Natural killer cell (primary cell): Measurements from ENCODE around the gene RBM47. TPM values are rescaled to one million over a fixed set of nuclear protein-coding genes. Genes with fewer than 3 reads are reported as not detected.
"Not testable (repeated sequence)": the region's sequence is repeated elsewhere in the genome, so short reads cannot be mapped to it uniquely, and the experiment has no call there.

Experiments used
- ATAC-seq, 3 donors: fragments of 150-1000 bp in 2 of 3; fragments of 200-7000 bp in 1 of 3; cut with Tn5 transposase; 1 replicate in 1 of 3; 2 replicates in 2 of 3; pipeline ENCODE4 v1.10.0; 2021; ENCODE audit warnings: mild to moderate bottlenecking in 2 of 3, moderate library complexity in 2 of 3
- DNase-seq, 2 donors: peaks; one replicate each; pipeline versions ENCODE4 v3.0.0 to v3.0.0-alpha.2; 2013 to 2021; ENCODE audit warnings: mixed read lengths in 1 of 2
- H3K27ac ChIP-seq: one replicate; pipeline ENCODE4 v1.5.1; 2013; ENCODE audit warnings: mild to moderate bottlenecking, low read length
- H3K27me3 ChIP-seq: one replicate; pipeline ENCODE4 v1.6.1; 2013; ENCODE audit warnings: low read length; ENCODE audit not compliant: control insufficient read depth, insufficient read depth
- H3K36me3 ChIP-seq: one replicate; pipeline ENCODE4 v1.6.1; 2013; ENCODE audit warnings: low read length; ENCODE audit not compliant: control insufficient read depth, insufficient read depth
- H3K4me1 ChIP-seq: one replicate; pipeline ENCODE4 v1.6.1; 2013; ENCODE audit warnings: low read length; ENCODE audit not compliant: control insufficient read depth, insufficient read depth
- H3K4me3 ChIP-seq: one replicate; pipeline ENCODE4 v1.5.1; 2013; ENCODE audit warnings: low read length
- H3K9me3 ChIP-seq: one replicate; pipeline ENCODE4 v1.6.1; 2013; ENCODE audit warnings: low read length; ENCODE audit not compliant: control insufficient read depth, insufficient read depth
- H3K27ac Mint-ChIP-seq, 2 donors: one replicate each; pipeline ENCODE4 v1.8.0; 2022; ENCODE audit warnings: mild to moderate bottlenecking in 2 of 2, mixed read lengths in 2 of 2, moderate library complexity in 1 of 2
- H3K27me3 Mint-ChIP-seq, 2 donors: one replicate each; pipeline ENCODE4 v1.8.0; 2022; ENCODE audit warnings: low read depth in 2 of 2, mixed read lengths in 2 of 2
- H3K36me3 Mint-ChIP-seq: one replicate; pipeline ENCODE4 v1.8.0; 2022; ENCODE audit warnings: mixed read lengths
- H3K4me1 Mint-ChIP-seq, 2 donors: one replicate each; pipeline ENCODE4 v1.8.0; 2022; ENCODE audit warnings: mixed read lengths in 2 of 2
- H3K4me3 Mint-ChIP-seq: one replicate; pipeline ENCODE4 v1.8.0; 2022; ENCODE audit warnings: mild to moderate bottlenecking, moderate library complexity, mixed read lengths
- H3K9me3 Mint-ChIP-seq, 2 donors: one replicate each; pipeline ENCODE4 v1.8.0; 2022; ENCODE audit warnings: mixed read lengths in 2 of 2
- WGBS: methylation state at CpG from one replicate; pipeline ENCODE4 v1.1.7; 2013; ENCODE audit warnings: missing lambda C conversion rate; ENCODE audit not compliant: insufficient coverage; 5-methylcytosine and 5-hydroxymethylcytosine counted together
- intact Hi-C: fragments of 100-400 bp; cut with micrococcal nuclease; formaldehyde crosslinking; loops from one replicate; pipeline ENCODE4 v1.14.2; 2022
- total RNA-seq, 4 donors: library from RNA; stranded (reverse); fragments of 120-200 nt in 1 of 4; gene quantifications; one replicate each; pipeline versions ENCODE4 v1.2.3 to v1.2.4, GENCODE V29; 2013 to 2022
- TF ChIP-seq, protein P1 (sequence below): fragments of 200-600 bp; IDR thresholded peaks from one replicate; pipeline ENCODE4 v1.8.0; 2022; ENCODE audit warnings: antibody characterized with exemption

Gene RBM47
- total RNA-seq, 3 donors from 2014 or later (not counting 1 experiment from before 2014, with no cell fraction given) = 2.0 to 7.7 (median 3.9) TPM

DNA sequence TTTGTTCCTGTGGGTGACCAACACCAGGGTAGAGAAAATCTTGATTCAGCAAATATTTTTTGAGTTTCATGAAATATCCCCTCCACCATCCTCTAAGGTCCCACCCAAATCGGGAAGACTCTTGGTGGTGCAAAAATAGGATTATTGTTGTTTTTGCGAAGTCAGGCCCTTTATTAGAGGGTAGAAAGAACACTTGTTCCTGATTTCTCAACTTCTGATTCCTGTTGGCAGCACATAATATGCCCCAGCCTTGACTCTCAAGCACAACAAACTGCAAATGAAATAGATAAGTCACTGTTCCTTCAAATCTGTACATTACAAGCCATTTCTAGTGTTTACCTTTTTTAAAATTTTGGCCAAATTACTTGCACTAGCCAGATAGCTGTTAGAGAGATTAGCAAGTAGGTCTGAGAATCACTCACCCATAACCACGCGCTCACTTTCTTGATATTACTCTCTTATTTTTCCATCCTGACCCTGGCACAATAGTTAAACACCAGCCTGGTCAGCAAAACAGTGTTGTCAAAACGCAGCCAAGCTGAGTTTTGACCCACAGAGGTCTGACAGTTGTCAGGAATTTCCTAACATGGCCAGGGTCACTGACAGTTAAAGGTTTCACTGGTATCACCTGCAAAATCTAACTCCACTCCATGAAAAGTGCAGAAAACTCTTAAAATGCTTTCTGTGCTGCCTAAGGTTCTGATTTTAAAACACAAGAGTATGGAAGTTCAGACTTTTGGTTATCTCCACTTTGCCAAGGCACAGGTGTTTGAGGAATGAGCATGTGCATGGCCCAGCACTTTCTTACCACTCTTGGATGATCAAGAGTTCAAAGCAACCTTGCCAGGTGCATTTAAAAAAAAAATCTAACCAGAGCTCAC, 69.8 kb downstream of the RBM47 start:
- Histone ChIP-seq H3K36me3 (no peaks in the 10 kb centered on the region), H3K27me3 (no peaks in the 10 kb centered on the region), H3K4me3 (no peak overlapping the region), H3K27ac (no peak overlapping the region), H3K9me3 (no peaks in the 10 kb centered on the region), H3K4me1 (no peaks in the 10 kb centered on the region)
- H3K4me1 Mint-ChIP-seq = peaks cover 0 to 3% of the 10 kb centered on the region in 2 donors
- no peak overlapping the region for H3K4me3 Mint-ChIP-seq
- DNase-seq (no peak), ATAC-seq (no peak)
- H3K9me3 Mint-ChIP-seq = no peaks in the 10 kb centered on the region
- TF ChIP-seq, protein P1, sequence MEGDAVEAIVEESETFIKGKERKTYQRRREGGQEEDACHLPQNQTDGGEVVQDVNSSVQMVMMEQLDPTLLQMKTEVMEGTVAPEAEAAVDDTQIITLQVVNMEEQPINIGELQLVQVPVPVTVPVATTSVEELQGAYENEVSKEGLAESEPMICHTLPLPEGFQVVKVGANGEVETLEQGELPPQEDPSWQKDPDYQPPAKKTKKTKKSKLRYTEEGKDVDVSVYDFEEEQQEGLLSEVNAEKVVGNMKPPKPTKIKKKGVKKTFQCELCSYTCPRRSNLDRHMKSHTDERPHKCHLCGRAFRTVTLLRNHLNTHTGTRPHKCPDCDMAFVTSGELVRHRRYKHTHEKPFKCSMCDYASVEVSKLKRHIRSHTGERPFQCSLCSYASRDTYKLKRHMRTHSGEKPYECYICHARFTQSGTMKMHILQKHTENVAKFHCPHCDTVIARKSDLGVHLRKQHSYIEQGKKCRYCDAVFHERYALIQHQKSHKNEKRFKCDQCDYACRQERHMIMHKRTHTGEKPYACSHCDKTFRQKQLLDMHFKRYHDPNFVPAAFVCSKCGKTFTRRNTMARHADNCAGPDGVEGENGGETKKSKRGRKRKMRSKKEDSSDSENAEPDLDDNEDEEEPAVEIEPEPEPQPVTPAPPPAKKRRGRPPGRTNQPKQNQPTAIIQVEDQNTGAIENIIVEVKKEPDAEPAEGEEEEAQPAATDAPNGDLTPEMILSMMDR = no peak
- no peaks in the 10 kb centered on the region for H3K36me3 Mint-ChIP-seq
- H3K27ac Mint-ChIP-seq = no peak overlapping the region
- intact Hi-C loops = no loop called here
- H3K27me3 Mint-ChIP-seq = no peaks in the 10 kb centered on the region
- WGBS = 63% methylated on average over 4 of the region's 5 CpGs

DNA sequence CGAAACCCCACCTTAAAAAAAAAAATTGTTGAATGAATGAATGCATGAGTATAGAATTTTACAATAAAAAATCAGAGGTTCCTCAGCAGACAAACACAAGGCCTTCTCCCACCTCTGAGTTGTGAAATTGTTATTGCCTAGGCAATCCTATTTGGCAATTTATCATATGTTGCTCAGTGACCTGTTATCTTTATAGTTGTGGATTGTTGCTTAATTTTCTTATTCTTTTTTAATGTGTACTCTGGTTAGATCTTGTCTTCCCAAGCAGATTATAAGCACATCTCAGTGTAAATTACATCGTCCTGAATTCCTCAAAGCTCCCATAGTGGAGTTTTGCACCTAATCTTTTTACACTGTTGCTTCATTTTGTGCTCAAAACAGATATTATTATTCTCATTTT, 71.9 kb downstream of the RBM47 start:
- no peaks in the 10 kb centered on the region for H3K27me3 Mint-ChIP-seq
- H3K27me3 ChIP-seq = no peaks in the 10 kb centered on the region
- no peaks in the 10 kb centered on the region for H3K36me3 ChIP-seq
- no peak overlapping the region for H3K27ac ChIP-seq
- H3K4me1 ChIP-seq = peaks cover 3% of the 10 kb centered on the region
- H3K4me1 Mint-ChIP-seq = no peaks in the 10 kb centered on the region
- H3K4me3 Mint-ChIP-seq = no peak overlapping the region
- WGBS = 82% methylated on average over 1 of the region's 2 CpGs
- intact Hi-C loops = no loop called here
- ATAC-seq (no peak), DNase-seq (no peak)
- H3K27ac Mint-ChIP-seq = no peak overlapping the region
- no peaks in the 10 kb centered on the region for H3K9me3 ChIP-seq
- TF ChIP-seq, protein P1 = no peak
- no peaks in the 10 kb centered on the region for H3K36me3 Mint-ChIP-seq
- H3K4me3 ChIP-seq = no peak overlapping the region
- H3K9me3 Mint-ChIP-seq = no peaks in the 10 kb centered on the region

DNA sequence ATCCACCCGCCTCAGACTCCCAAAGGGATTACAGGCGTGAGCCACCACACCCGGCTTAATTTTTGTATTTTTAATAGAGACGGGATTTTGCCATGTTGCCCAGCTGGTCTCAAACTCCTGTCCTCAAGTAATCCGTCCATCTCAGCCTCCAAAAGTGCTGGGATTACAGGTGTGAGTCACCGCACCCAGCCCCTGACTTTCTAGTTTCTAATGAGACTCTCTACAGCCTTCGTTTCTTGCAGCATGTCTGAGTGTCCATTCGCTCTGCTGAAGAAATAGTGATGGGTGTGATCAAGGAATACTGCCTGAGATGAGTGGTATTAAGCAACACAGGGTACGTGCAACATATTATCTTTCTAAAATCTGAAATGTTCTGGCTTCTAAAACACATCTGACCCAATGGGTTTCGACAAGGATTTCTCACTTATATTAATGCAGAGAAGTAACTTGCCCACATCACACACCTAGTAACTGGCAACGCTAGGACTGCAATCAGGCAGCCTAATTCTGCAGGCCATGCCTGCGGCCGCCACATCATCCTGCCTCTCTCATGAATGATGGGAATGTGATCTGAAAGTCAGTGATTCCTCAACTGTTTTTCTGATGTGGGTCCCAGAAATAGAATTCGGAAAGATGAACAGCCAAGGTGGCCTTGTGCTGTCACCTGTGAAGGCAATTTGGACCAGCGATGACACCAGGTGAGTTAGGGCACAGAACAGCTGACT, 74.3 kb downstream of the RBM47 start:
- no peaks in the 10 kb centered on the region for H3K9me3 ChIP-seq
- H3K27me3 ChIP-seq = no peaks in the 10 kb centered on the region
- H3K4me1 Mint-ChIP-seq = peaks cover 10 to 11% of the 10 kb centered on the region in 2 donors
- TF ChIP-seq, protein P1 = no peak
- ATAC-seq (no peak), DNase-seq (no peak)
- intact Hi-C loops = no loop called here
- no peaks in the 10 kb centered on the region for H3K9me3 Mint-ChIP-seq
- H3K4me3 ChIP-seq = no peak overlapping the region
- WGBS = 92% methylated on average over 15 of the region's 15 CpGs
- no peaks in the 10 kb centered on the region for H3K36me3 Mint-ChIP-seq
- no peak overlapping the region for H3K4me3 Mint-ChIP-seq
- H3K36me3 ChIP-seq = no peaks in the 10 kb centered on the region
- peaks cover 6% of the 10 kb centered on the region for H3K4me1 ChIP-seq
- H3K27ac ChIP-seq = no peak overlapping the region
- no peak overlapping the region for H3K27ac Mint-ChIP-seq
- no peaks in the 10 kb centered on the region for H3K27me3 Mint-ChIP-seq

DNA sequence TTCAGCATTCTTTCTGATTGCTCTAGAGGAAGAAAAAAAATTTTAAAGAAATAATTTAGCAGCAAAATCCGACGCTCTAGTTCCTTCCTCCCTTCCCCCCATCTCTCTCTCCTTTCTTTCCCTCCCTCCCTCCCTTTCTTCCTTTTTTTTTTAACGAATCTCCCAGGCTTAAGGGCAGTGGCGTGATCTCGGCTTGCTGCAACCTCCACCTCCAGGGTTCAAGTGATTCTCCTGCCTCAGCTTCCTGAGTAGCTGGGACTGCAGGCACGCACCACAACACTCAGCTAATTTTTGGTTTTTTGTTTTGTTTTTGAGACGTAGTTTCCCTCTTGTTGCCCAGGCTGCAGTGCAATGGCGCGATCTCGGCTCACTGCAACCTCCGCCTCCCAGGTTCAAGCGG, 75.0 kb downstream of the RBM47 start:
- not testable (repeated sequence) for H3K4me1 ChIP-seq

More for the DNA sequence above, 75.0 kb downstream of the RBM47 start:
- H3K4me3 ChIP-seq, H3K27me3 Mint-ChIP-seq, DNase-seq, intact Hi-C loops, H3K27ac Mint-ChIP-seq, H3K36me3 Mint-ChIP-seq, H3K27me3 ChIP-seq, H3K27ac ChIP-seq, H3K4me3 Mint-ChIP-seq, H3K9me3 ChIP-seq, H3K9me3 Mint-ChIP-seq, H3K36me3 ChIP-seq, ATAC-seq: not testable (repeated sequence)
- H3K4me1 Mint-ChIP-seq = peaks cover 10 to 11% of the 10 kb centered on the region in 2 donors
- WGBS = 83% methylated on average over 12 of the region's 12 CpGs
